Measurements from ENCODE around the gene NUP133. TPM values are rescaled to one million over a fixed set of nuclear protein-coding genes. Genes with fewer than 3 reads are reported as not detected.

NUP133 gene
- total RNA-seq, 1 donor, result 35.1 TPM

- no peak for TF ChIP-seq CTCF (IDR thresholded peaks at IDR 0.05; ENCODE audit: extremely low read depth, low read depth, low read length)
- no peak overlapping the region for H3K4me3 ChIP-seq (ENCODE audit: insufficient read depth, low read length)
- H3K4me2 ChIP-seq (ENCODE audit: insufficient read depth, low read length), result no peak overlapping the region
- no peak overlapping the region for H3K27ac ChIP-seq (ENCODE audit: low read depth, low read length)
- peaks cover 70% of the 10 kb centered on the region for H3K27me3 ChIP-seq (ENCODE audit: insufficient read depth, low read length)
- no peaks in the 10 kb centered on the region for H3K79me2 ChIP-seq (ENCODE audit: insufficient read depth, low read length)
- no peaks in the 10 kb centered on the region for H3K4me1 ChIP-seq (ENCODE audit: insufficient read depth, low read length)
- no peak overlapping the region for H2AFZ ChIP-seq (ENCODE audit: low read length)
- no peaks in the 10 kb centered on the region for H4K20me1 ChIP-seq (ENCODE audit: insufficient read depth, low read length)
- H3K9me3 ChIP-seq (ENCODE audit: low read depth, low read length), result no peaks in the 10 kb centered on the region
- peak; percentile 71 for DNase-seq (ENCODE audit: insufficient read length, low spot score, missing footprints)
- no peaks in the 10 kb centered on the region for H3K36me3 ChIP-seq (ENCODE audit: insufficient read depth, low read length)
These were observed 76.6 kb downstream of the NUP133 start for GRCh38 chr1:229431284-229432115.

- H3K9me3 ChIP-seq (ENCODE audit: low read depth, low read length), result no peaks in the 10 kb centered on the region
These were observed 77.3 kb downstream of the NUP133 start for GRCh38 chr1:229430761-229431283.

GRCh38 chr1:229428256-229428655, 79.9 kb downstream of the NUP133 start:
- H3K4me1 ChIP-seq (ENCODE audit: insufficient read depth, low read length), result no peaks in the 10 kb centered on the region
- H3K4me3 ChIP-seq (ENCODE audit: insufficient read depth, low read length), result no peak overlapping the region
- no peaks in the 10 kb centered on the region for H3K9me3 ChIP-seq (ENCODE audit: low read depth, low read length)
- H3K36me3 ChIP-seq (ENCODE audit: insufficient read depth, low read length), result no peaks in the 10 kb centered on the region
- no peaks in the 10 kb centered on the region for H4K20me1 ChIP-seq (ENCODE audit: insufficient read depth, low read length)
- no peaks in the 10 kb centered on the region for H3K79me2 ChIP-seq (ENCODE audit: insufficient read depth, low read length)
- no peak for TF ChIP-seq CTCF (IDR thresholded peaks at IDR 0.05; ENCODE audit: extremely low read depth, low read depth, low read length)
- H2AFZ ChIP-seq (ENCODE audit: low read length), result no peak overlapping the region
- no peak for DNase-seq (ENCODE audit: insufficient read length, low spot score, missing footprints)
- no peak overlapping the region for H3K4me2 ChIP-seq (ENCODE audit: insufficient read depth, low read length)
- no peak overlapping the region for H3K27ac ChIP-seq (ENCODE audit: low read depth, low read length)
- H3K27me3 ChIP-seq (ENCODE audit: insufficient read depth, low read length), result peaks cover 38% of the 10 kb centered on the region

More at GRCh38 chr1:229430761-229431283, 77.3 kb downstream of the NUP133 start:
- no peak overlapping the region for H2AFZ ChIP-seq (ENCODE audit: low read length)
- peak; percentile 90 for DNase-seq (ENCODE audit: insufficient read length, low spot score, missing footprints)
- no peak overlapping the region for H3K4me3 ChIP-seq (ENCODE audit: insufficient read depth, low read length)
- no peaks in the 10 kb centered on the region for H3K36me3 ChIP-seq (ENCODE audit: insufficient read depth, low read length)
- no peak overlapping the region for H3K27ac ChIP-seq (ENCODE audit: low read depth, low read length)
- H3K27me3 ChIP-seq (ENCODE audit: insufficient read depth, low read length), result peaks cover 64% of the 10 kb centered on the region
- H4K20me1 ChIP-seq (ENCODE audit: insufficient read depth, low read length), result no peaks in the 10 kb centered on the region
- no peaks in the 10 kb centered on the region for H3K4me1 ChIP-seq (ENCODE audit: insufficient read depth, low read length)
- TF ChIP-seq CTCF (IDR thresholded peaks at IDR 0.05; ENCODE audit: extremely low read depth, low read depth, low read length), result no peak
- no peak overlapping the region for H3K4me2 ChIP-seq (ENCODE audit: insufficient read depth, low read length)
- no peaks in the 10 kb centered on the region for H3K79me2 ChIP-seq (ENCODE audit: insufficient read depth, low read length)

- Histone ChIP-seq H4K20me1 (ENCODE audit: insufficient read depth, low read length) (no peaks in the 10 kb centered on the region), H3K4me2 (ENCODE audit: insufficient read depth, low read length) (no peak overlapping the region), H3K79me2 (ENCODE audit: insufficient read depth, low read length) (no peaks in the 10 kb centered on the region), H3K27me3 (ENCODE audit: insufficient read depth, low read length) (peaks cover 31% of the 10 kb centered on the region), H3K4me1 (ENCODE audit: insufficient read depth, low read length) (no peaks in the 10 kb centered on the region), H3K36me3 (ENCODE audit: insufficient read depth, low read length) (no peaks in the 10 kb centered on the region), H3K4me3 (ENCODE audit: insufficient read depth, low read length) (no peak overlapping the region), H3K27ac (ENCODE audit: low read depth, low read length) (no peak overlapping the region), H3K9me3 (ENCODE audit: low read depth, low read length) (no peaks in the 10 kb centered on the region), H2AFZ (ENCODE audit: low read length) (no peak overlapping the region)
- DNase-seq (ENCODE audit: insufficient read length, low spot score, missing footprints), result no peak
- no peak for TF ChIP-seq CTCF (IDR thresholded peaks at IDR 0.05; ENCODE audit: extremely low read depth, low read depth, low read length)
These were observed 80.6 kb downstream of the NUP133 start for GRCh38 chr1:229427572-229427971.

Data from osteoblast (primary cell).